ENCODE measurements around the gene S100A1.

The S100A1 gene

GRCh38 chr1:153608742-153609584 lies 19.3 kb upstream of the S100A1 start:
- in situ Hi-C loops (cut with MboI; ENCODE audit: low pct_unique_long_range_greater_than_20kb, low sequenced_read_pairs): no loop called here

DNA sequence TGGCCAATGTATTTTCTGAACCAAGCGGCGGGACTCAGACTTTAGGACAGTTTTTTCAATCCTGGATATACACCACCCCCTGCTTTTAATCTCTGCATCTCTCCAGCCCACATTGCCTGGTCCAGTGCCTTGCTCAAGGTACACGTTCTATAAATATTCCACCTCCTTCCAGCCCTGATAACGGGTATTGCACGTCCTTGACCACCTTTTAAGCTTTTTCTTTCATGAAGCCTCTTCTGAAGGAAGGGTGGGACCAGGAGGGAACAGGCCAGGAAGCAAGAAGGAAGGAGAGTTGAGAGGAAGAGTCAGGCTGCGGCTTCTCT lies 18.7 kb upstream of the S100A1 start:
- in situ Hi-C loops (cut with MboI; ENCODE audit: low pct_unique_long_range_greater_than_20kb, low sequenced_read_pairs): no loop called here
- no peak for DNase-seq

More at GRCh38 chr1:153608742-153609584, 19.3 kb upstream of the S100A1 start:
- DNase-seq: no peak

DNA sequence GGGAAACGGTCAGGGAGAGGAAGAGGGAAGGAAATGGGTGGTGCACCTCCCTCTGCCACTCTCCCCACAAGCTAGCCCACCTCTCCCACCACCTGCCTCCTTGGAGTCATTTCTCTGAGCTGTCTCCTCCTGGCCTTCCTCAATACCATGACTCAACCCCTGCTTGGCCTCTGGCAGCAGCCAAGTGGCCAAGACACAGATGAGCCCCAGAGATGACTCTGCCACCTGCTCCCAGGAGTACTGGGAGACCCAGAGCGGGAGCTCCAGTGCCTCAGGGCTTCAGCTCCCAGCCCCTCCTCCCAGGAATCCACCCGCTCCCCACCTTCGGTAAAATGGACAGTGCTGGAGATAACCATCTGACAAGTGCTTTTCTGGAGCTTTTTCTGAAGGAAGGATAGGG lies 17.9 kb upstream of the S100A1 start:
- in situ Hi-C loops (cut with MboI; ENCODE audit: low pct_unique_long_range_greater_than_20kb, low sequenced_read_pairs): no loop called here
- no peak for DNase-seq

GRCh38 chr1:153610811-153611301 lies 17.4 kb upstream of the S100A1 start:
- no peak for DNase-seq
- in situ Hi-C loops (cut with MboI; ENCODE audit: low pct_unique_long_range_greater_than_20kb, low sequenced_read_pairs): no loop called here

- no peak for DNase-seq
- in situ Hi-C loops (cut with MboI; ENCODE audit: low pct_unique_long_range_greater_than_20kb, low sequenced_read_pairs): no loop called here
These were observed 16.9 kb upstream of the S100A1 start for GRCh38 chr1:153611356-153611755.

GRCh38 chr1:153612111-153612754 lies 16.0 kb upstream of the S100A1 start:
- in situ Hi-C loops (cut with MboI; ENCODE audit: low pct_unique_long_range_greater_than_20kb, low sequenced_read_pairs): no loop called here

GRCh38 chr1:153612755-153613331 lies 15.4 kb upstream of the S100A1 start, which contains the start of gene S100A16:
S100A16 (minus strand) TSS chr1:153613137; CDS start chr1:153608151, 4,986 bp downstream.
- in situ Hi-C loops (cut with MboI; ENCODE audit: low pct_unique_long_range_greater_than_20kb, low sequenced_read_pairs): no loop called here
- DNase-seq: no peak

More at GRCh38 chr1:153612111-153612754, 16.0 kb upstream of the S100A1 start:
- DNase-seq: no peak

DNA sequence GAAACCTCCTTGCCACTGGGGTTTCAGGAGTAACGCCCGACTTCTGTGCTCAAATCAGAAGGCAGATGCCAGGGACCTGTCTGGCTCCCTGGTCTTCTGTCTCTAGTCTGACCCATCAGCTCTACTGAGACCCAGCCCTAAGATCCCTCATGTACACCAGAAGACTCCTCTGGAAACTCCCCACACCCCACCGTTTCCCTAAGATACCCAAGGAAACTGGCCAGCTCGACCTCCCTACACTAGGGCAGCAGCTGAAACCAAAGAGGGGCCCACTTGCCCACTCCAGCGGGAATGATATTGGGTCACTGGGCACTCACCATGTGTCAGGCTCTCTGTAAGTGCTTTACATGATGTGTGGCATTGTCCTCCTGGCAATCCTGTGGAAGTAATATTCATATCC lies 14.8 kb upstream of the S100A1 start:
- in situ Hi-C loops (cut with MboI; ENCODE audit: low pct_unique_long_range_greater_than_20kb, low sequenced_read_pairs): no loop called here
- no peak for DNase-seq

DNA sequence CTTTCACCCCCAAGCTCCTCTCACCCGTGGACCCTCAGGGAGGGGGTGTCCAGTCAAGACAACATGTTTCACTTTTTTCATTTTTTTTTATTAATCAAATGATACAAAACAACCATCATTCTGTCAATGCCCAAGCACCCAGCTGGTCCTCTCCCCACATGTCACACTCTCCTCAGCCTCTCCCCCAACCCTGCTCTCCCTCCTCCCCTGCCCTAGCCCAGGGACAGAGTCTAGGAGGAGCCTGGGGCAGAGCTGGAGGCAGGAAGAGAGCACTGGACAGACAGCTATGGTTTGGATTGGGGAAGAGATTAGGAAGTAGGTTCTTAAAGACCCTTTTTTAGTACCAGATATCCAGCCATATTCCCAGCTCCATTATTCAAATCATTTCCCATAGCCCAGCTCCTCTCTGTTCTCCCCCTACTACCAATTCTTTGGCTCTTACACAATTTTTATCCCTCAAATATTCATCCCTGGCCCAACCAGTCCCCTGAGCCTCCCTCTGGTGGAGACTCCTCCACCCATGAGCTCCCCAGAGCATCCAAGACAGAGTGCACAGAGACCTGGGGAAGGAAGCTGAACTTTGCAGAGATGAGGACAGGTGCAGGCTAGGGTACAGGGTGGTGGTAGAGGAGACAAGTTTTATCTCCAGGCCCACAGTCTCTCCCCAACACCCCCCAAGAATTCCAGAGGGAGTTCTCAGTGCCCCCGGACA lies 13.9 kb upstream of the S100A1 start:
- in situ Hi-C loops (cut with MboI; ENCODE audit: low pct_unique_long_range_greater_than_20kb, low sequenced_read_pairs): no loop called here
- no peak for DNase-seq

DNA sequence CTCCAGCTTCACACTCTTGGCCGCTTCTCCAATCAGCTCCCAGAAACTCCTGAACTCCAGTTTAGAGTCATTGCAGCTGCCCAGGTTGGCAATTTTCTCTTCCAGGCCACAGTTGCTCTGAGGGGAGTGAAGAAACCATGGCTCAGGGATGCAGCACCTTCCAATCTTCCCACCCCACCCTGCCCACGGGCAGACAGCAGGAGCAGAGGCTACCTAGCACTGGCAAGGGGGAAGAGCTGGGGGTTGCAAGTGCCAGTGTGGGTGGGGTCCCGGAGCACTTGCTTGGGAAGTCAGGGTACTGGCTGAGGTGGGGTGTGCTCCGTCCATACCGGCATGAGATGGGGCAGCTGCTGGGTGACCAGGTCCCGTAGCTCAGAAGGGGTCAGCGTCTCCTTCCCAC lies 13.3 kb upstream of the S100A1 start:
- no peak for DNase-seq
- in situ Hi-C loops (cut with MboI; ENCODE audit: low pct_unique_long_range_greater_than_20kb, low sequenced_read_pairs): no loop called here

DNA sequence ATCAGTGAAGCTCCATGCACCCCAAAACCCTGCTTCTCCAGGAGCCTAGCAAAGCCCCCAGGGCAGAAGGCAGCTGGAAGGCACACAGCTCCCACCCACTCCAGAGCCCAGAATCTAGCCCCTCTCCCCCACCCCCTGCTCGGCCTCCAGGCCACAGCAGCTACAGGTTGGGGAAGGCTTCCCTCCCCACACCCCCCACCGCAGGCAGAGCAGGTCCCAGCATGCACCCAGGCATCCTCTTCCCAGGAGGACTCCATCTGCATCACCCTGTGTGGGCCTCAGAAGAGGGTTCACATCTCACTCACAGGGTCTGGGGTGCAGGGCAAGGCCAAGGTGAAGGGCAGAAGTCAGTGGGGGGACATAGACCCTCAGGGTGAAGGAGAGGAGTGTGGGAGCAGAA lies 12.8 kb upstream of the S100A1 start:
- in situ Hi-C loops (cut with MboI; ENCODE audit: low pct_unique_long_range_greater_than_20kb, low sequenced_read_pairs): no loop called here
- no peak for DNase-seq

DNA sequence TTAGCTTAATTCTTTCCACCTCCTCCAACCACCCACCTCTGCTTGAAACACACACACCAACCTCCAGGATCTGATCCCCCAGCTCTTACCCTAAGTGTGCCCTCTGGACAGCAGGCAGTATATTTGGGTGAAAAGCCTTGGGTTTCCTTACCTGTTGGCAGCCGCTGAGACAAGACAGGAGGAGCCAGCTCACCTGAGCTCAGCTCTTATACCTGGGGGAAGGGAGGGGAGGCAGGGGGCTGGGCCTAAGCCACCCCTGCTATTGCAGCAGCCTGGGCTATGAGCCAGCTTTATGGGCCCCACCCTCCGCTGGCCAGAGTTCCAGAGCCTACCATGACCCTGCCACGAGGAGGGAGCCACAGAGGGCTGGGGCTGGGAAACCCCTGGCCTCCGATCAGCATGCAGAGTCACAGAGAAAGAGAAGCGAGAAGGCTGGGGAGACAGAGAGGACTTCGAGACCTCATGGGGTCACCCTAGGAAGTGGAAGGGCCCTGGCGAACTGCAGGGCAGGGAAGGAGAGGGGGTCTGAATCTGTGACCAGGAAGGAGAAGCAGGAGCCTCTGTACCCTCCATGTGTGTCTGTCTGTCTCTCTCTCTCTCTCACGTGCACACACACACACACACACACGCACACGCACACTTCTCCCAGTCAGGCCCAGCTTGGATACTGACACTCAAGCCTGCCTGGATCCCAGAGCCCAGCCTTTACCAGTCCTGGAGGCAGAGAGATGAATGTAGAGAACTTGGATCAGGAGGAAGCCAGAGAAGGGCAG lies 11.9 kb upstream of the S100A1 start, which contains the start of gene S100A14:
S100A14 (minus strand) TSS at position 182 of the 773 bp plus-strand sequence. CDS start 467 bp downstream, outside the sequence.
- in situ Hi-C loops (cut with MboI; ENCODE audit: low pct_unique_long_range_greater_than_20kb, low sequenced_read_pairs): no loop called here
- DNase-seq: no peak

DNA sequence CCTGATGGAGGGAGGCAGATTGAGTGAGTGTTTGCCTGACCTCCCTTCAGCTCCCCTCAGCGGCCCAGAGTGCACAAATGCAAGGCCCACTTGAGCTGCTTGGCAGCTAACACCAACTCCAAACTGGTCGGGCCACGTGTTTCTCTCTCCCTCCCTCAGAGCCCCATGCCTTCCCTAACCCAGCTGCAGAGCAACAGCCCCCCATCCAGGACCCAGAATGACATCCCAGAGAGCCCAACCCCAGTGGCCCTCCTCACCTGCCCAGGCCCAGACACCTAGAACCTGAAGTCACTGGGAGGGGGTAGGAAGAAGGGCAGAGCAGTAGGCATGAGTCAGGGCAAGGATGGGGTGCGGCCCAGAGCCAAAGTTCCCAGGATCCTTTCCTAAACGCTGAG lies 11.3 kb upstream of the S100A1 start:
- in situ Hi-C loops (cut with MboI; ENCODE audit: low pct_unique_long_range_greater_than_20kb, low sequenced_read_pairs): no loop called here
- DNase-seq: no peak

DNA sequence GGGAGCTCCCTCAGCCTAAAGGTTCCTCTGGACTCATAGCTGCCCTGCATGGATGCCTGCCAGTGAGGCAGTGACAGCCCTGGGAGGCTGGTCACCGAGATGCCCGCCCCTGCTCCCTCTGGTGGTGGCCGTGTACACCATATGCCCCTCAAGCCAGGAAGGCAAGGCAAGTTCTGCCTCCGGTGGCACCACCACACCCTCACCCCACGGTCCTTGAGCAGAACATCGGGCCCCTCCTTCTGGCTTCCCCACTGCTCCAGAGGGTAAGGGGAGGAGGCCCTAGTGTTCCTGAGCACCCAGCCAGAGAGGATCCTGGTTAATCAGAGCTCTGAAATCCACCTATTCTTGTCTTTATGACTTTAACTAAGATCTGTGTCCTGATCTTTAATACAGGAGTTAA lies 10.6 kb upstream of the S100A1 start:
- no peak for DNase-seq

DNA sequence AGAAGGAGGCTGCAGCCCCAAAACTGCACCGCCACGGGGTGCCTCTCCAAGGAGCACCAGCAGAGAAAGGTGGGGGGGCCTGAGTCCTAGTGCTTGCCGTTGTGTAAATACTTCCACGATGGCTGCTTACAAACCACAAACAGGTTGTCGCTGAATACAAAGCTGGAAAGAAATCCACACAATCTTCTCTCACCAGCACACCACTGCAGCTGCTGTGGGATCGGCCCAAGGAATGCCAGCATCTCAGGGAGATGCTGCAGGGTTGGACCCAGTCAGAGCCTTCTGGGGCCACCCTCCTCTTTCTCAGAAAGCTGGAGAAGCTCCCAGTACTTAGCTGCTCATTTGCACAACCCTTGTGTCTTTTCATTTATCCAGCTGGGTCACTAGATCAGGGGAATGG lies 9.1 kb upstream of the S100A1 start:
- DNase-seq: no peak
- in situ Hi-C loops (cut with MboI; ENCODE audit: low pct_unique_long_range_greater_than_20kb, low sequenced_read_pairs): no loop called here

More for the DNA sequence above, 10.6 kb upstream of the S100A1 start:
- in situ Hi-C loops (cut with MboI; ENCODE audit: low pct_unique_long_range_greater_than_20kb, low sequenced_read_pairs): no loop called here

GRCh38 chr1:153623101-153623500 lies 5.1 kb upstream of the S100A1 start:
- in situ Hi-C loops (cut with MboI; ENCODE audit: low pct_unique_long_range_greater_than_20kb, low sequenced_read_pairs): no loop called here
- no peak for DNase-seq

- no peak for DNase-seq
- in situ Hi-C loops (cut with MboI; ENCODE audit: low pct_unique_long_range_greater_than_20kb, low sequenced_read_pairs): no loop called here
These were observed 3.1 kb upstream of the S100A1 start for GRCh38 chr1:153624965-153625611.

GRCh38 chr1:153626477-153626903 lies 1.7 kb upstream of the S100A1 start:
- in situ Hi-C loops (cut with MboI; ENCODE audit: low pct_unique_long_range_greater_than_20kb, low sequenced_read_pairs): no loop called here
- DNase-seq: no peak
